ENCODE measurements around the gene GUSB. TPM values are rescaled to one million over a fixed set of nuclear protein-coding genes. Genes with fewer than 3 reads are reported as not detected.

GUSB gene
- total and polyA plus RNA-seq, 2 of the 4 experiments (the other 2 are of a cell fraction): 12.9 to 47.7 TPM

GRCh38 chr7:65931685-65932084, 50.3 kb downstream of the GUSB start:
- H3K9me3 ChIP-seq (ENCODE audit: control insufficient read depth, insufficient read depth, low read length): no peaks in the 10 kb centered on the region
- H3K18ac ChIP-seq (ENCODE audit: low read depth, low read length): no peak overlapping the region
- CTCF ChIA-PET: interaction anchor here (0.6 to 0.7 kb wide), 2 partner anchors 17 to 24 kb away, joined by 3 to 6 read pairs; no protein-coding TSS in a partner anchor
- no peak overlapping the region for H3K23ac ChIP-seq (ENCODE audit: low read depth, low read length)
- H3K27me3 ChIP-seq (ENCODE audit: control insufficient read depth, insufficient read depth, low read length): no peaks in the 10 kb centered on the region
- no peak overlapping the region for H2AFZ ChIP-seq (replicated peaks; ENCODE audit: low read length, poor library complexity)
- no peak overlapping the region for H2BK5ac ChIP-seq (ENCODE audit: low read depth, low read length, poor library complexity, severe bottlenecking)
- no peak overlapping the region for H2BK120ac ChIP-seq (ENCODE audit: low read depth, low read length)
- H2BK20ac ChIP-seq (ENCODE audit: low read depth, low read length): no peak overlapping the region
- H3K36me3 ChIP-seq (ENCODE audit: control insufficient read depth, insufficient read depth, low read length): no peaks in the 10 kb centered on the region; the same call in 1 of the 2 replicates
- no peak overlapping the region for H3K56ac ChIP-seq (ENCODE audit: extremely low read depth, insufficient read depth, low read length)
- H2AK5ac ChIP-seq (ENCODE audit: low read depth, low read length): no peak overlapping the region
- H4K91ac ChIP-seq (ENCODE audit: insufficient read depth, low read depth, low read length): no peak overlapping the region
- no peak for TF ChIP-seq ELK1 (IDR thresholded peaks at IDR 0.05; ENCODE audit: borderline replicate concordance, low read depth, low read length)
- no peak for TF ChIP-seq POLR2A (IDR thresholded peaks at IDR 0.05; ENCODE audit: low read depth, low read length)
- no peak for TF ChIP-seq FOS (IDR thresholded peaks at IDR 0.05; ENCODE audit: low read depth, low read length)
- no peak for TF ChIP-seq SMC3 (IDR thresholded peaks at IDR 0.05; ENCODE audit: low read depth, low read length)
- TF ChIP-seq RCOR1 (IDR thresholded peaks at IDR 0.05; ENCODE audit: insufficient replicate concordance, low read length): no peak
- TF ChIP-seq, protein P1, sequence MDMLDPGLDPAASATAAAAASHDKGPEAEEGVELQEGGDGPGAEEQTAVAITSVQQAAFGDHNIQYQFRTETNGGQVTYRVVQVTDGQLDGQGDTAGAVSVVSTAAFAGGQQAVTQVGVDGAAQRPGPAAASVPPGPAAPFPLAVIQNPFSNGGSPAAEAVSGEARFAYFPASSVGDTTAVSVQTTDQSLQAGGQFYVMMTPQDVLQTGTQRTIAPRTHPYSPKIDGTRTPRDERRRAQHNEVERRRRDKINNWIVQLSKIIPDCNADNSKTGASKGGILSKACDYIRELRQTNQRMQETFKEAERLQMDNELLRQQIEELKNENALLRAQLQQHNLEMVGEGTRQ (IDR thresholded peaks at IDR 0.05; ENCODE audit: low read depth, low read length): no peak
- no peak overlapping the region for H3K4me3 ChIP-seq (ENCODE audit: insufficient read depth, low read depth, low read length)
- no TSS peak for BruUV-seq (replicated peaks)
- peaks cover 24% of the 10 kb centered on the region for H4K20me1 ChIP-seq (ENCODE audit: insufficient read depth, low read length)
- no peak overlapping the region for H4K5ac ChIP-seq (ENCODE audit: low read depth, low read length)
- peaks cover 3% of the 10 kb centered on the region; the same call in 1 of the 2 replicates for H3K9me1 ChIP-seq (ENCODE audit: insufficient read depth, low read length)
- H3K9ac ChIP-seq (ENCODE audit: low read depth, low read length): no peak overlapping the region
- in situ Hi-C loops (cut with MboI; ENCODE audit: low sequenced_read_pairs): no loop called here
- ATAC-seq (ENCODE audit: low read depth) (no peak), DNase-seq (no peak)
- H3K14ac ChIP-seq (replicated peaks; ENCODE audit: low read depth, low read length): no peak overlapping the region
- no peak overlapping the region for H3K27ac ChIP-seq (ENCODE audit: insufficient read depth, low read length)
- H3K4ac ChIP-seq (ENCODE audit: low read depth, low read length): no peak overlapping the region
- H3K4me1 ChIP-seq (ENCODE audit: control insufficient read depth, insufficient read depth, low read length): no peaks in the 10 kb centered on the region
- no peak overlapping the region; the same call in 2 of the 3 replicates for H2BK15ac ChIP-seq (ENCODE audit: low read depth, low read length)
- WGBS, 2 experiments (ENCODE audit: extremely low coverage in 2 of 2, insufficient read length in 1 of 2): no CpG with 5 or more reads among the region's 4 CpGs
- dilution Hi-C loops (cut with HindIII; ENCODE audit: low sequenced_read_pairs, unreplicated experiment): no loop called here
- intact Hi-C loops (cut with micrococcal nuclease): loop anchor here (10.0 kb wide), 1 partner anchor 57 kb away; the partner anchor contains the start of gene VKORC1L1
- no peak overlapping the region for H4K8ac ChIP-seq (ENCODE audit: low read depth in 2 of 2, low read length in 2 of 2)
- H3K4me2 ChIP-seq (ENCODE audit: low read depth, low read length): no peak overlapping the region
- POLR2A ChIA-PET (ENCODE audit: unreplicated experiment): no interaction called here
- no peak overlapping the region for H2AK9ac ChIP-seq (replicated peaks; ENCODE audit: low read depth, low read length, poor library complexity)
- peaks cover 12 to 42% of the 10 kb centered on the region in 2 experiments for H3K79me1 ChIP-seq (ENCODE audit: low read depth in 1 of 2, low read length in 2 of 2)

Measured in IMR-90 (cell line).